ENCODE results near the gene GREB1. TPM values are rescaled to one million over a fixed set of nuclear protein-coding genes. Genes with fewer than 3 reads are reported as not detected.

The GREB1 gene
- polyA plus RNA-seq, 3 donors, result 10.2 to 16.2 (median 14.3) TPM

GRCh38 chr2:11578986-11579774 is 45.3 kb downstream of the GREB1 start:
- no peak for DNase-seq

GRCh38 chr2:11579867-11580659 is 46.2 kb downstream of the GREB1 start:
- DNase-seq, result no peak

- no peak for DNase-seq
These were observed 46.9 kb downstream of the GREB1 start for GRCh38 chr2:11580697-11581096.

- no peak for DNase-seq
These were observed 47.4 kb downstream of the GREB1 start for GRCh38 chr2:11581124-11581796.

GRCh38 chr2:11581797-11582611 is 48.2 kb downstream of the GREB1 start:
- no peak for DNase-seq

GRCh38 chr2:11582612-11582861 is 48.7 kb downstream of the GREB1 start:
- DNase-seq, result no peak

- peak; percentile 42 for DNase-seq
These were observed 49.3 kb downstream of the GREB1 start for GRCh38 chr2:11582862-11583752.

- DNase-seq, result peak; percentile 37
These were observed 50.1 kb downstream of the GREB1 start for GRCh38 chr2:11583840-11584524.

GRCh38 chr2:11584525-11585056 is 50.7 kb downstream of the GREB1 start:
- no peak for DNase-seq

GRCh38 chr2:11585071-11585470 is 51.2 kb downstream of the GREB1 start:
- DNase-seq, result no peak

- DNase-seq, result no peak
These were observed 54.6 kb downstream of the GREB1 start for GRCh38 chr2:11588228-11589110.

GRCh38 chr2:11589316-11589940 is 55.6 kb downstream of the GREB1 start:
- DNase-seq, result no peak

- DNase-seq, result no peak
These were observed 56.3 kb downstream of the GREB1 start for GRCh38 chr2:11590193-11590592.

GRCh38 chr2:11591091-11591490 is 57.2 kb downstream of the GREB1 start:
- DNase-seq, result no peak

GRCh38 chr2:11592671-11593574 is 59.1 kb downstream of the GREB1 start:
- no peak for DNase-seq

- DNase-seq, result no peak
These were observed 63.0 kb downstream of the GREB1 start for GRCh38 chr2:11596801-11597200.

- DNase-seq, result no peak
These were observed 63.8 kb downstream of the GREB1 start for GRCh38 chr2:11597538-11598225.

Data from renal pelvis (tissue), 4 donors.